ENCODE measurements around the gene PCGF3. TPM values are rescaled to one million over a fixed set of nuclear protein-coding genes. Genes with fewer than 3 reads are reported as not detected.

Gene PCGF3
- total RNA-seq, 4 donors from 2014 or later: 17.7 to 80.6 (median 53.4) TPM

DNA sequence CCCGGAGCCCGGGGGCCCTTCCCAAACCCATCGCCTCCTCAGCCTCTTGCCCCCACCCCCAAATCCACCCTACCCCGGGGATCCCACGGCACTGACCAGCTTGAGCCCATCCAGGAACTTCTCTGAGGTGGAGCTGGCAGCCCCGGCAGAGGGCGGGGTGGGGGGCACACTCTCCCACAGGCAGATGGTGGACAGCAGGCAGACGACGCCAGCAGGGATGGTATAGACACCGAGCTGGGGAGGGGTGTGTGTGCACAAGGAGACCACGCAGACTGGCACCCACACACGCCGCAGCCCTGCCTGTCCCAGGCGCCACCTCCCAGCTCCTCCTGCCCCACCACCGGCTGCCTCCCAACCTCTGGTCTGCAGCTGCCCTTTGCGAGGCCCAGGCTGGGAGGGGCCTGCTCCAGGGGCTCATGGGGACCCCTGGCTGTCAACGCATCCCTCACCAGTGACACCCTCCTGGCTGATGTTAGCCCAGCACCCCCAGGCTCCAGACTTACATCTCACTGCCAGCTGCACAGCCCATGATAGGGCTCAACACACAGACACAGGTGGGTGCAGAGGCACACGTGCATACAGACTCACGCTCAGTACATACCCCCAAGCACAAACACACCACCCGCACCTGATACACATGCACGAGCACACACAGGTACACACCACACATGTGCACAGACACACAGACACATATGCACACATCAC lies 20.9 kb upstream of the PCGF3 start:
- Histone ChIP-seq H3K4me1 (peaks cover 0 to 27% of the 10 kb centered on the region in 2 donors), H3K9me3 (no peaks in the 10 kb centered on the region), H3K27ac (no peak overlapping the region), H3K27me3 (no peaks in the 10 kb centered on the region), H3K36me3 (no peaks in the 10 kb centered on the region), H3K4me3 (no peak overlapping the region)
- no peak for DNase-seq
- intact Hi-C loops (cut with DNase I; ENCODE audit: low total_unique reads): no loop called here
- TF ChIP-seq POLR2A (IDR thresholded peaks at IDR 0.05): no peak
- TF ChIP-seq, protein P1, sequence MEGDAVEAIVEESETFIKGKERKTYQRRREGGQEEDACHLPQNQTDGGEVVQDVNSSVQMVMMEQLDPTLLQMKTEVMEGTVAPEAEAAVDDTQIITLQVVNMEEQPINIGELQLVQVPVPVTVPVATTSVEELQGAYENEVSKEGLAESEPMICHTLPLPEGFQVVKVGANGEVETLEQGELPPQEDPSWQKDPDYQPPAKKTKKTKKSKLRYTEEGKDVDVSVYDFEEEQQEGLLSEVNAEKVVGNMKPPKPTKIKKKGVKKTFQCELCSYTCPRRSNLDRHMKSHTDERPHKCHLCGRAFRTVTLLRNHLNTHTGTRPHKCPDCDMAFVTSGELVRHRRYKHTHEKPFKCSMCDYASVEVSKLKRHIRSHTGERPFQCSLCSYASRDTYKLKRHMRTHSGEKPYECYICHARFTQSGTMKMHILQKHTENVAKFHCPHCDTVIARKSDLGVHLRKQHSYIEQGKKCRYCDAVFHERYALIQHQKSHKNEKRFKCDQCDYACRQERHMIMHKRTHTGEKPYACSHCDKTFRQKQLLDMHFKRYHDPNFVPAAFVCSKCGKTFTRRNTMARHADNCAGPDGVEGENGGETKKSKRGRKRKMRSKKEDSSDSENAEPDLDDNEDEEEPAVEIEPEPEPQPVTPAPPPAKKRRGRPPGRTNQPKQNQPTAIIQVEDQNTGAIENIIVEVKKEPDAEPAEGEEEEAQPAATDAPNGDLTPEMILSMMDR (IDR thresholded peaks at IDR 0.05): no peak

DNA sequence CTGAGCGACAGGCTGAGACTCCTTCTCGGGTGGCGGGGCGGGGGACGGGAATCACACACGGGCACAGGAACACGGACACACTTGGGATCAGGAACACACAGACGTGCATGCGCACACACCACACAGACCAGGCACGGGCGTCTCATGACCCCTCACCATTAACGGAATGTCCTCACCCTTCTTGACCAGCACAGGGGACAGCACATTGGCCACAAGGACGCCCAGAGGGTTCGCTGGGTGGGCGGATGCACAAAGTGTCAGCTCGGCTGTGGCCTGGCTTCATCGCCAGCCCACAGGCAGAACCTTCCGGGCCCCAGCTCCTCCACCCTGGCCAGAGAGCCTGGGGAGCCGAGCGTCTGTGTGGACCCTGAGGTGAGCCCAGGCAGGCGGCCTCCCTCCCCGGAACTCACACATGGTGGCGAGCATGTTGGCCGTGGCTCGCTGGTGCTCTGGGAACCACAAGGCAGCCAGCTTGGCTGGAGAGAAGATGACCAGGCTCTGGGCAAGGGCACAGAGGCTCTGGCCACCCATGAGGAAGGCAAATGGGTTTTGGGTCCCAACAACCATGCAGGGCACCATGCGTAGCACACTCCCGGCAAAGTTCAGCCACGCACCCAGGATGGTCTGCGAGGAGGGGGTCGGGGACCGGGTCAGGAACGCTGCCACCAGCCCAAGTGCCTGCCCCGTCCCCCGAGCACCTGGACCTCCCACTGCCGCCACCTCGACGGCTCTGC lies 19.8 kb upstream of the PCGF3 start:
- Histone ChIP-seq H3K36me3 (no peaks in the 10 kb centered on the region), H3K27ac (no peak overlapping the region), H3K27me3 (no peaks in the 10 kb centered on the region), H3K9me3 (no peaks in the 10 kb centered on the region), H3K4me3 (no peak overlapping the region), H3K4me1 (peaks cover 0 to 27% of the 10 kb centered on the region in 2 donors)
- no peak for DNase-seq
- intact Hi-C loops (cut with DNase I; ENCODE audit: low total_unique reads): no loop called here
- no peak for TF ChIP-seq POLR2A (IDR thresholded peaks at IDR 0.05)
- TF ChIP-seq, protein P1 (IDR thresholded peaks at IDR 0.05): no peak

DNA sequence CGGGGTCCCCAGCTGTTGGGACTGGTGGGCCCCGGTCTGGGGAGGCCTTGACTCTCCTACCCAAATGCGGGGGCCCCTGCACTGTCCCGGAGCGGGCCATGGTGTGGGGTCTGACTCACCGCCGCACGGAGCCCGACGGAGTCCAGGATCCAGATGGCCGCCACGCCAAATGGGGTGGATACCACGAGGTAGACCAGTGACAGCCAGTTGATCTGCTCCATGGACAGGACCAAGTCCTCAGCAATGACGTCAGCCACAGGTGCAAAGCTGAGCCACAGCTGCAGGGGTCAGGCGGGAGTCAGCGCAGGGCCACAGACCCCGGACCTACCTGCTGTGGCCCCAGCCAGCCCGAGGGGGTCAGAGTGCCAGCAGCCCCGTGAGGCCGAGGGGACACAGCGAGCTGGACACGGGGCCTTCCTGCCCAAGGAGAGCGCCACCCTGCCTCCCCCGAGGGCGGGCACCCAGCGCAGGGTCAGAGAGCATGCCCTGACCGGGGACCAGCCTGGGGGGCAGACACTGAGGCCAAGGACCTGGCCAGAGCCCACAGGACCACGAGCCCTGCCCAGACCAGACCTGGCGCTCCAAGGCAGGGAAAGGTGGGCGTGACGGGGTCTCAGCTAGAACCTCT lies 19.1 kb upstream of the PCGF3 start:
- peaks cover 0 to 21% of the 10 kb centered on the region in 2 donors for H3K4me1 ChIP-seq
- H3K4me3 ChIP-seq: no peak overlapping the region
- DNase-seq: no peak
- peak overlapping the region; percentile 77 for H3K27ac ChIP-seq
- no peaks in the 10 kb centered on the region for H3K36me3 ChIP-seq
- intact Hi-C loops (cut with DNase I; ENCODE audit: low total_unique reads): no loop called here
- no peaks in the 10 kb centered on the region for H3K9me3 ChIP-seq
- TF ChIP-seq, protein P1 (IDR thresholded peaks at IDR 0.05): no peak
- TF ChIP-seq POLR2A (IDR thresholded peaks at IDR 0.05): no peak
- no peaks in the 10 kb centered on the region for H3K27me3 ChIP-seq

DNA sequence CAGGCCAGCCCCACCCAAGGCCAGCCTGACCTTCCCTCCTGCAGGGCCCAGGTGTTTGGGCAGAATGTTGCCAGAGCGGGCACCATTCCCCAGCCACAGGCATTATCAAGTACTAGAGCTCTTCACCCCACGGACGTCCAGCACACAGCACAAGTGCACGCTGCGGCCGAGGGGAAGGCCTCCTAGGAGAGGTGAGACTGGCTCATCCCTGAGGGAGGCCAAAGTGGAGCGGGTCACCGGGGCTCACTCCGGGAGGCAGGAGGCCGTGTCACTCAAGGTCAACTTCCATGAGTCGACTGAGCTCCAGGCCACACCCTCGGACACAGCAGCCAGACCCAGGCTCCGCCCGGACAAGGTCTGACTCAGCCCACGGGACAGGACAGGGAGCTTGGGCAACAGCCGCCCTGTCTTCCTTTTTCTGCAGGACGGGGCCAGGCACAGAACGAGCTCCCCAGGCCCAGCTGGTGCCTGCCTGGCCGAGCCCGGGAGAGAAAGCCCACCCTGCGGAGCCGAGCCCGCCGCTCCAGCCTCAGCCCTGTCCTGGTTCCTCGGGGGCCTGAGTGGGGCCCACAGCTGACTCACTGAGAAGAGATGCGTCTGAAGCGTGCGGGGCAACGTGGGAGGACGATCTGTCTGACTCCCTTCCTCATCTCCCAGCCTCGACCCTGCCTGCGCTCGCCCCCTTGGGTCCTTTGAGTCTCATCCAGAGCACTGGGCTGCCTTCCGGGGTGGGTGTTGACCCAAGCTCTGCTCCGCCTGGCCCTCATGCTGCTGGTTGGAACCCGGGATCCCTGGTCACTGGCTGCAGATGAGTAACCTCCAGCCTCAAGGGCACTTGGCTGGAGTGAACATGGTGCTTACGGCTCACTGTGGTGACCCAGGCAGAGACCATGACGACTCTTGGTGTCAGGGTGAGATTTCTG lies 18.3 kb upstream of the PCGF3 start:
- no peaks in the 10 kb centered on the region for H3K36me3 ChIP-seq
- intact Hi-C loops (cut with DNase I; ENCODE audit: low total_unique reads): no loop called here
- H3K9me3 ChIP-seq: no peaks in the 10 kb centered on the region
- H3K4me3 ChIP-seq: peak overlapping the region in 1 of 2 donors; percentile 17
- H3K27me3 ChIP-seq: no peaks in the 10 kb centered on the region
- H3K4me1 ChIP-seq: peaks cover 0 to 21% of the 10 kb centered on the region in 2 donors
- peak; percentile 23 to 48 for TF ChIP-seq POLR2A (IDR thresholded peaks at IDR 0.05)
- TF ChIP-seq, protein P1 (IDR thresholded peaks at IDR 0.05): no peak
- DNase-seq: peak; percentile 84 to 86
- H3K27ac ChIP-seq: peak overlapping the region; percentile 77

All from uterus (tissue), 4 donors.